OCI-LY1 (cell line): ENCODE data around the gene GALNT14.

Experiments used
- CTCF ChIP-seq: fragments of 200-600 bp; sonication (generic), shearing (Covaris generic); IDR thresholded peaks from 2 replicates; pipeline ENCODE4 v1.5.1; 2017; ENCODE audit warnings: mild to moderate bottlenecking, antibody characterized with exemption, low read length, moderate library complexity, mixed read lengths
- EZH2 ChIP-seq: fragments of 200-600 bp; sonication (generic), shearing (Covaris generic); IDR thresholded peaks from 2 replicates; pipeline ENCODE4 v1.8.0; 2017; ENCODE audit warnings: borderline replicate concordance, mixed run types, mild to moderate bottlenecking, antibody characterized with exemption, low read length, moderate library complexity, mixed read lengths

- TF ChIP-seq CTCF (no peak), EZH2 (no peak)
Observed at GRCh38 chr2:30966786-30967185, 171.5 kb downstream of the GALNT14 start.
